ENCODE results near the gene COPE.
"Not testable (repeated sequence)": the region's sequence is repeated elsewhere in the genome, so short reads cannot be mapped to it uniquely, and the experiment has no call there.

COPE gene

GRCh38 chr19:18903156-18904037, 15.8 kb downstream of the COPE start:
- no peak for DNase-seq (ENCODE audit: low read depth)
- no peak for TF ChIP-seq CTCF (IDR thresholded peaks at IDR 0.05; ENCODE audit: control insufficient read depth, insufficient read depth, low read depth, low read length, missing control alignments)
- no peak overlapping the region for H3K4me3 ChIP-seq (ENCODE audit: control insufficient read depth, low read depth, low read length)

- DNase-seq (ENCODE audit: low read depth); H3K4me3 ChIP-seq (ENCODE audit: control insufficient read depth, low read depth, low read length): not testable (repeated sequence)
Measured at GRCh38 chr19:18902519-18902918, 16.7 kb downstream of the COPE start.

GRCh38 chr19:18901491-18901890, 17.7 kb downstream of the COPE start:
- no peak for DNase-seq (ENCODE audit: low read depth)
- TF ChIP-seq CTCF (IDR thresholded peaks at IDR 0.05; ENCODE audit: control insufficient read depth, insufficient read depth, low read depth, low read length, missing control alignments): no peak
- no peak overlapping the region for H3K4me3 ChIP-seq (ENCODE audit: control insufficient read depth, low read depth, low read length)

GRCh38 chr19:18900700-18901481, 18.3 kb downstream of the COPE start:
- no peak for TF ChIP-seq CTCF (IDR thresholded peaks at IDR 0.05; ENCODE audit: control insufficient read depth, insufficient read depth, low read depth, low read length, missing control alignments)

GRCh38 chr19:18899624-18900560, 19.3 kb downstream of the COPE start:
- DNase-seq (ENCODE audit: low read depth): no peak
- H3K4me3 ChIP-seq (ENCODE audit: control insufficient read depth, low read depth, low read length): no peak overlapping the region
- TF ChIP-seq CTCF (IDR thresholded peaks at IDR 0.05; ENCODE audit: control insufficient read depth, insufficient read depth, low read depth, low read length, missing control alignments): no peak

More at GRCh38 chr19:18900700-18901481, 18.3 kb downstream of the COPE start:
- H3K4me3 ChIP-seq (ENCODE audit: control insufficient read depth, low read depth, low read length): no peak overlapping the region
- DNase-seq (ENCODE audit: low read depth): no peak

GRCh38 chr19:18898607-18899408, 20.4 kb downstream of the COPE start:
- no peak for DNase-seq (ENCODE audit: low read depth)
- no peak for TF ChIP-seq CTCF (IDR thresholded peaks at IDR 0.05; ENCODE audit: control insufficient read depth, insufficient read depth, low read depth, low read length, missing control alignments)
- no peak overlapping the region for H3K4me3 ChIP-seq (ENCODE audit: control insufficient read depth, low read depth, low read length)
